C4-2B (cell line): ENCODE data around the gene ATP11C.

Experiments used
- ZFX ChIP-seq: fragments of 450-650 bp; IDR thresholded peaks from 2 replicates; pipeline ENCODE4 v1.6.1; 2017
- TF ChIP-seq, protein P1 (sequence below): fragments of 450-650 bp; conservative IDR thresholded peaks from 2 replicates; pipeline ENCODE4 v1.5.1; 2017; ENCODE audit warnings: mild to moderate bottlenecking

DNA sequence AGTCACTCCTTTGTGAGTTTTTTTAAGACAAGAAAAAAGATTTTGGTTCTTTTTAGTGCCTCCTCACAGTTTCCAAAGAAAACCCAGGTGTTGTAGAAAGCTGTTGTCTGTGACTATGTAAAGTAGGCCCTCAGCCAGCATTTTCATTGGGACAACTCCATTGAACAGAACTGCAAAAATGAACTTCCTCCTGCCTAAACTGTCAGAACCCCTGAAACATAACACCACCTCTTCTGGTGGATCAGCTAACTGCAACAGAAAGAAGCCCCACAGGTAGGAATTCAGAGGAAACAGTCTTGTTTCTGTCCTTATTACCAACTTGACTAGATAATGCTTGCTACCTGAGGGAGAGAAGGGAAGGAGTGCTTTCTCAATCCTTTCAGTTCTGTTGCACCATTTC lies 3.4 kb upstream of the ATP11C start:
- TF ChIP-seq, protein P1, sequence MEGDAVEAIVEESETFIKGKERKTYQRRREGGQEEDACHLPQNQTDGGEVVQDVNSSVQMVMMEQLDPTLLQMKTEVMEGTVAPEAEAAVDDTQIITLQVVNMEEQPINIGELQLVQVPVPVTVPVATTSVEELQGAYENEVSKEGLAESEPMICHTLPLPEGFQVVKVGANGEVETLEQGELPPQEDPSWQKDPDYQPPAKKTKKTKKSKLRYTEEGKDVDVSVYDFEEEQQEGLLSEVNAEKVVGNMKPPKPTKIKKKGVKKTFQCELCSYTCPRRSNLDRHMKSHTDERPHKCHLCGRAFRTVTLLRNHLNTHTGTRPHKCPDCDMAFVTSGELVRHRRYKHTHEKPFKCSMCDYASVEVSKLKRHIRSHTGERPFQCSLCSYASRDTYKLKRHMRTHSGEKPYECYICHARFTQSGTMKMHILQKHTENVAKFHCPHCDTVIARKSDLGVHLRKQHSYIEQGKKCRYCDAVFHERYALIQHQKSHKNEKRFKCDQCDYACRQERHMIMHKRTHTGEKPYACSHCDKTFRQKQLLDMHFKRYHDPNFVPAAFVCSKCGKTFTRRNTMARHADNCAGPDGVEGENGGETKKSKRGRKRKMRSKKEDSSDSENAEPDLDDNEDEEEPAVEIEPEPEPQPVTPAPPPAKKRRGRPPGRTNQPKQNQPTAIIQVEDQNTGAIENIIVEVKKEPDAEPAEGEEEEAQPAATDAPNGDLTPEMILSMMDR = no peak
- TF ChIP-seq ZFX = no peak
